GM12865 (cell line): ENCODE data around the gene EMILIN1.

Experiments used
- DNase-seq: peaks from one replicate; pipeline ENCODE4 v3.0.0; 2010; ENCODE audit warnings: low read depth
- H3K4me3 ChIP-seq: 2 replicates; pipeline ENCODE4 v1.5.1; 2011; ENCODE audit warnings: mild to moderate bottlenecking, low read depth, low read length, control low read depth
- TF ChIP-seq, protein P1 (sequence below): IDR thresholded peaks from 2 replicates; pipeline ENCODE4 v1.5.1; 2011; ENCODE audit warnings: low read length, control low read depth, low read depth, inconsistent platforms; ENCODE audit not compliant: insufficient read depth; ENCODE audit errors: missing control alignments

Gene EMILIN1

DNA sequence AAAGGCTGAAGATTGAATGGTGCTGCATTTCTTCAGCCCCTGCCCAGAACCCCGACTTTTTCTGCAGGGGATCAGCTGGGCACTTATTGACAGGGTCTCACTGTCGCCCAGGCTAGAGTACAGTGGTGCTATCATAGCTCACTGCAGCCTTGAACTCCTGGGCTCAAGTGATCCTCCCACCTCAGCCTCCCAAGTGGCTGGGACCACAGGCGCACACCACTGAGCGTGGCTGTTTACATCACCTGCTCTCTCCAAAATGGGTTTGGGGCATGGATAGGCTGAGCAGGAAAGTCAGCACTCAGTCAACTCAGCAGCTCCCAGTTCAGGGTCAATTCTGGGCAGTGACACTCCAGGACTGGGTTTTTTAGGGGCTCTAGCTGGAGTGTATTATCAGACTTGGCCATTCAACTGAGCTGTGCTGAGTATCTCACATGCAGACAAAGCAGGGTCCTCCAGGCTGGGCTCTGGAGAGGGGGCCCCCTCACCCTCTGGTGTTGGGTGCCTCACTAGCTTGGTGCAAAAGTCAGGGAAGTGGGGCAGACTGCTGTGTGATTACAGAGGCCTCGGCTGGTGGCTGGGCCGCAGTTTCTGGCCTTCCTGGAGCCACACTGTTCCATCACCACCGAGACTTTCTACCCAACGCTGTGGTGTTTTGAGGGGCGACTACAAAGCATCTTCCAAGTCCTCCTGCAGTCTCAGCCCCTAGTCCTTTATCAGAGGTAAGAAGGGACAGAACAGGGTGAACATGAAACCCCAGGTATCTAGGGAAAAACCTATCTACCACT, 49.7 kb downstream of the EMILIN1 start:
- TF ChIP-seq, protein P1, sequence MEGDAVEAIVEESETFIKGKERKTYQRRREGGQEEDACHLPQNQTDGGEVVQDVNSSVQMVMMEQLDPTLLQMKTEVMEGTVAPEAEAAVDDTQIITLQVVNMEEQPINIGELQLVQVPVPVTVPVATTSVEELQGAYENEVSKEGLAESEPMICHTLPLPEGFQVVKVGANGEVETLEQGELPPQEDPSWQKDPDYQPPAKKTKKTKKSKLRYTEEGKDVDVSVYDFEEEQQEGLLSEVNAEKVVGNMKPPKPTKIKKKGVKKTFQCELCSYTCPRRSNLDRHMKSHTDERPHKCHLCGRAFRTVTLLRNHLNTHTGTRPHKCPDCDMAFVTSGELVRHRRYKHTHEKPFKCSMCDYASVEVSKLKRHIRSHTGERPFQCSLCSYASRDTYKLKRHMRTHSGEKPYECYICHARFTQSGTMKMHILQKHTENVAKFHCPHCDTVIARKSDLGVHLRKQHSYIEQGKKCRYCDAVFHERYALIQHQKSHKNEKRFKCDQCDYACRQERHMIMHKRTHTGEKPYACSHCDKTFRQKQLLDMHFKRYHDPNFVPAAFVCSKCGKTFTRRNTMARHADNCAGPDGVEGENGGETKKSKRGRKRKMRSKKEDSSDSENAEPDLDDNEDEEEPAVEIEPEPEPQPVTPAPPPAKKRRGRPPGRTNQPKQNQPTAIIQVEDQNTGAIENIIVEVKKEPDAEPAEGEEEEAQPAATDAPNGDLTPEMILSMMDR: no peak
- no peak for DNase-seq
- H3K4me3 ChIP-seq: no peak overlapping the region

DNA sequence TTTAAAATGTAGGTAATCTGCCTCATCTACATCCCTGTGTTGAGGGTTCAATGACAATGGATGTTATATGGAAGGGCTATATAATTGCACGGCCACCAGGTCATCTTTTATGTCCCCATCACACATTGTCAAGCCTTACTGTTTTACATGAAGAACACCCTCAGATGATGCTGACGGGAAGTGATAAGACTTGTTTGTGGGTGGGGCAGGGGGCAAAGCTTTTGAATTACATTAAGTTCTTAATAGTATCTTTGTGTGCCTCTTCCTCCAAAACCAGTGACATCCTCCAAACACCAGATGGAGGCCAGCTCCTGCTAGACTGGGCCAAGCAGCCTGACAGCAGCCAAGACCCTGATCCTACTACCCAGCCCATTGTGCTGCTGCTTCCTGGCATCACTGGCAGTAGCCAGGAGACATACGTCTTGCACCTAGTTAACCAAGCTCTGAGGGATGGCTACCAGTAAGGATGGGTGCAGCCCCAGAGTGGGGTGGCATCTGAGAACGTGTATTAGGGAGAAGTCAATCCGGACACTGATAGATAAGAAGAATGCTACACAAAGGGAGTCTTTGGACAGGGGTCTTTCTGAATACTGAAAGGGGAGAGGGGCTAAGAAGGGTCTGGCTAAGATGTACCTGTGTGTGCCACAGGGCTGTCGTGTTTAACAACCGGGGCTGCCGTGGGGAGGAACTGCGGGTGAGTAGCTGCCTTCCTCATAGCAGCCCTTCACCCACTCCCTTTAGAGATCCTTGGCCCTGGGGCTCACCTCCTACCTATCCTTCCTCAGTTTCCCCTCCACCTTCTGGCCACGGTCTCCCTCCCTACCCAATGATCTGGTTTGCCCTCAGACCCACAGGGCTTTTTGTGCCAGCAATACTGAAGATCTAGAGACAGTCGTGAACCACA, 50.5 kb downstream of the EMILIN1 start:
- TF ChIP-seq, protein P1: no peak

DNA sequence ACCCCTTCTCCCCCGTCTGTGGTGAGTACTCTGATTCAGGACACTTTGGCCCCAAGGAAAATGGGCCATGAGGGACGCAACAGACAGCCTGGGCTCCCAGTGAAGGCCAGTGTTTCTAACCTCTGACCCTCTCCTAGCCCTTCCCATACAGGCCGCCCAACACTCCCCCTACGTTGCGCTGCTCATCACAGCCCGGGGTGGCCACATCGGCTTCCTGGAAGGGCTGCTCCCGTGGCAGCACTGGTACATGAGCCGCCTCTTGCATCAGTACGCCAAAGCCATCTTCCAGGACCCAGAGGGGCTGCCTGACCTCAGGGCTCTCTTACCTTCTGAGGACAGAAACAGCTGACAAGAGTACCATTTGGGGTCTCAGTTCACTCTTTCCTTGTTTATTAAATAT, 52.0 kb downstream of the EMILIN1 start:
- TF ChIP-seq, protein P1: no peak
- H3K4me3 ChIP-seq: no peak overlapping the region
- no peak for DNase-seq

More for the DNA sequence above, 50.5 kb downstream of the EMILIN1 start:
- no peak for DNase-seq
- H3K4me3 ChIP-seq: no peak overlapping the region

DNA sequence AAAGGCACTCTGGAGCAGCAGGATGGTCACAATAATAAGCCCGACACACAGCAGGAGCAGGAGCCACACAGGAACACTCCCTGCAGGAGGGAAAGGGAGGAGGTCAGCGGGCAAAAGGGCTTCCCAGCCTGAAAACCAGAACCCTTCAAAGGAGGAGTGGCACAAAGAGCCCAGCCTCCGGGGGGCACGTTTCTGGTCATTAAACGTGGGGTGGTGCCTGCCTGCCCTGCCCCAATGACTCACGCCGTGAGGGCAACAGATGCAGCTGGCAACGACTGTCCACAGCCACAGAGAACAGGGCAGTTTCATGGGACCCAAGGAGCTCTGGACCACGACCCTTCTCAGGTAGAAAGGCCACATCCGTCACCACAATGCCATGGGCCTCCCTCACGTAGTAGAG, 53.0 kb downstream of the EMILIN1 start:
- no peak for DNase-seq
- no peak overlapping the region for H3K4me3 ChIP-seq
- TF ChIP-seq, protein P1: no peak

DNA sequence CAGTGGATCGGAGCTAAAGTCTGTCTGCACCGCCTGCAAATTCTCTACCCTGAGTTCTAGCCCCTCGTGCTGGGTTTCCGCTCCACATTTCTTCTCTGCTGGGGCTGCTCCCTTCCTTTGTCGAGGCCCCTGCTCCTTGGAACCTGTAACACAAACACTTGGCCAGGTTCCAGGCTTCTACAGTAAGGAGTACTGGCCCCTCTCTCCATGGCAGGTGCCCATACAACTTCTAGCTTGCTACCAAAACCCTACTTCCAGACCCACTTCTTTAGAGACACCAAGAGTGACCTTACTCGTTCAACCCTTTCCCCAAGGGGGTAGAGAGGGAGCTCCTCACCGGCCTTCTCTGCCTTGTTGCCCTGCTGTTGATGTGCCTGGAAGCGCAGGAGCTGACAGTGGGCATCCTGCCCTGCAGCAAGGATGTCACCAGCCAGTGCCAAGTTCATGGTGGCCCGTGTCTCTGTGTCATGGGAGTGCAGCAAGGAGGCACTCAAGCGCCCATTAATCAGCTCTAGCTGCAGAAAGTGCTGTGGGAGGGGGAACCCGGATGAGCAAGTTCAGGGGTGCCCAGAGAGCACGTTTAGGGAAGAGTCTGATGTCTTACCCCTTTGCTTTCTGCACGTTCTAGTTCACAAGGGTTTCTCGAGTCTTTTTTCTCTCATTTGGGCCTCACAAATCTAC, 54.9 kb downstream of the EMILIN1 start:
- TF ChIP-seq, protein P1: no peak
- peak; percentile 40 for DNase-seq
- peak overlapping the region; percentile 79 for H3K4me3 ChIP-seq

DNA sequence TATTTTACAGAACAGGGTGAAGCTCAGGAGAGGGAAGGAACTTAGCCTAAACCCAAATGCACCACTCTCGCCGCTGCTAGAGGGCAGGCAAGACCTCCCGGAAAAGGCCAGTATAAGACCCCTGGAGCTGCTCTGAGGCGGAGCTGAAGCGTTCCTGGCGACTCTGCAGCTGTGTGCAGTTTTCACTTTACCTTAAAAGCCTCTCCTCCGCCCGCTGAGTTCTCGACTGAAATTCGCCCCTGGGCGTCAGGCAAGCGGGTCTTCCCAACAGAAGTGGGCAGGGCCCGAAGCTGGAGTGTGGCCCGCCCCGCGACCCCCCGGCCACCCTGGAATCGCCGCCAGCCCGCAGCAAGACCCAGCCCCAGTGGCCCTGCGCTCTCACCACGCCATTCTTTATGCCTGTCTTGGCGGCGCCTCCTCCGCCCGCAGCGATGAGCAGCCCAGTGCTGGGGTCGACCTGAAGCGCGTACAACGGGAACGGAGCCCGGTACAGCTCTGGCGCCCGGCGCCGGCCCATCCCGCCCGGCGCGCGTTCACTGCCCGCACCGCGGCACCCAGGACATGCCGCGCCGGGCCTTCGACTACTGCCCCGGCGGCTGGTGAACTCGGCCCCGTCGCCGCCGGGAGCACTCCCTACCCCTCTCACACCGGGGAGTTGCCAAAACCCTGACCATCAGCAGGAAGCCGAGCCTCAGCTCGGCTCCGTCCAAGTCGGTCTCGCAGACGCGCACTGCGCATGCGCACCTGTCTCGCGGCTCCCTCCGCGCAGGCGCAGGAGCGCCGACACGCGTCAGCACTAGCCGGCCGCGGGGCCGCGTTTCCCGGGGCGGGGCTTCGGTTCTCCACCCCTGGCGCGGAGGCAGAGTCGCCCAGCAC, 55.7 kb downstream of the EMILIN1 start, which contains the start of gene PREB:
Gene PREB (minus strand): TSS at position 732 of the 876 bp plus-strand sequence. CDS start 215 bp downstream, at position 517.
- TF ChIP-seq, protein P1: peak; percentile 28
- peak; percentile 97 for DNase-seq

More for the DNA sequence above, 55.7 kb downstream of the EMILIN1 start, which contains the start of gene PREB:
- H3K4me3 ChIP-seq: peak within 1 kb of the TSS; percentile 79
